Activated naive CD8-positive, alpha-beta T cell (primary cell): ENCODE results near the gene CSTF2T.

ENCODE experiments used
- H3K27ac Mint-ChIP-seq: one replicate; pipeline ENCODE4 v1.8.0; 2021; ENCODE audit warnings: mixed read lengths
- H3K27me3 Mint-ChIP-seq: one replicate; pipeline ENCODE4 v1.8.0; 2021; ENCODE audit warnings: mixed read lengths
- H3K36me3 Mint-ChIP-seq: one replicate; pipeline ENCODE4 v1.8.0; 2021; ENCODE audit warnings: mixed read lengths
- H3K4me1 Mint-ChIP-seq: one replicate; pipeline ENCODE4 v1.8.0; 2021; ENCODE audit warnings: low read depth, mixed read lengths
- H3K4me3 Mint-ChIP-seq: one replicate; pipeline ENCODE4 v1.8.0; 2021; ENCODE audit warnings: mild to moderate bottlenecking, mixed read lengths
- H3K9me3 Mint-ChIP-seq: one replicate; pipeline ENCODE4 v1.8.0; 2021; ENCODE audit warnings: low read depth, mixed read lengths

CSTF2T gene

GRCh38 chr10:51679841-51680240 lies 19.6 kb downstream of the CSTF2T start:
- Mint-ChIP-seq H3K4me1 (no peaks in the 10 kb centered on the region), H3K9me3 (no peaks in the 10 kb centered on the region), H3K27ac (no peak overlapping the region), H3K27me3 (peaks cover 12% of the 10 kb centered on the region), H3K36me3 (no peaks in the 10 kb centered on the region), H3K4me3 (no peak overlapping the region)

GRCh38 chr10:51675088-51675487 lies 24.3 kb downstream of the CSTF2T start:
- peaks cover 8% of the 10 kb centered on the region for H3K27me3 Mint-ChIP-seq
- no peak overlapping the region for H3K4me3 Mint-ChIP-seq
- no peak overlapping the region for H3K27ac Mint-ChIP-seq
- H3K36me3 Mint-ChIP-seq: no peaks in the 10 kb centered on the region
- peaks cover 10% of the 10 kb centered on the region for H3K9me3 Mint-ChIP-seq
- H3K4me1 Mint-ChIP-seq: no peaks in the 10 kb centered on the region

DNA sequence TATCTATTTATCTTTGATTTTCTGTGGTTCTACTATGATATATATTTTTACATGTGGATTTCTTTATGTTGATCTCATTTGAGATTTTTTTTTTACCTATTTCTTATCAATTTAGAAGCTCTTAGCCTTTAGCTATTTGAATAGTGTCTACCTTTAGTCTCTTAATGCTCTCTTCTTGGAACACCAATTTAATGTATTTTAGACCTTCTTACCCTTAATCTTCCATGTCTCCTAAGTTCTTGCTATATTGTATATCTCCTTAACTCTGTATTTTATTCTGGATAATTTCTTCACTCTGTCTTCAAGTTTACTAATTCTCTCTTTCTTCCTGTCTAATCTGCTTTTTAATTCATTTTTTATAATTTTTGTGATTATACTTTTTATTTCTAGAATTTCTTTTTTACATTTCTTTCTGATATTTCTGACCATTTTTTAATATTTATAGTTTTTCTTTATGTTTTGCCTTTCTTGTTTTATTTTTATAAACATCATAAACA lies 27.3 kb downstream of the CSTF2T start:
- H3K27ac Mint-ChIP-seq: no peak overlapping the region
- H3K36me3 Mint-ChIP-seq: no peaks in the 10 kb centered on the region
- H3K27me3 Mint-ChIP-seq: peaks cover 10% of the 10 kb centered on the region
- H3K4me1 Mint-ChIP-seq: no peaks in the 10 kb centered on the region
- no peak overlapping the region for H3K4me3 Mint-ChIP-seq
- H3K9me3 Mint-ChIP-seq: peaks cover 10% of the 10 kb centered on the region

DNA sequence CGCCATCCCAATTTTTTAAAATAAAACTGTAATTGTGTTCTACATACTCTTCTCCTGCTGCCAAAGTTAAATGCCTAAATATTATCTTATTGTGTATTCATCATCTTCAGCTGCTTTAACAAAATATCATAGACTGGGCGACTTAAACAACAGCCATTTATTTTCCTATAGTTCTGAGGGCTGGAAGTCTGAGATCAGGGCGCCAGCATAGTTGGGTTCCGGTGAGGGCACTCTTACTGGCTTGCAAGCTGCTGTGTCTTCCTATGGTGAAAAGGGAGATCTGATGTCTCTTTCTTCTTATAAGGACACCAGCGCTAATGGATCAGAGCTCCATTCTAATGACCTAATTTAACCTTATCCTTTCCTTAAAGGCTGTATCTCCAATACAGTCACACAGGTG lies 30.4 kb downstream of the CSTF2T start:
- H3K4me3 Mint-ChIP-seq: no peak overlapping the region
- H3K9me3 Mint-ChIP-seq: peaks cover 10% of the 10 kb centered on the region
- H3K27ac Mint-ChIP-seq: no peak overlapping the region
- no peaks in the 10 kb centered on the region for H3K4me1 Mint-ChIP-seq
- H3K36me3 Mint-ChIP-seq: no peaks in the 10 kb centered on the region
- H3K27me3 Mint-ChIP-seq: peaks cover 8% of the 10 kb centered on the region

DNA sequence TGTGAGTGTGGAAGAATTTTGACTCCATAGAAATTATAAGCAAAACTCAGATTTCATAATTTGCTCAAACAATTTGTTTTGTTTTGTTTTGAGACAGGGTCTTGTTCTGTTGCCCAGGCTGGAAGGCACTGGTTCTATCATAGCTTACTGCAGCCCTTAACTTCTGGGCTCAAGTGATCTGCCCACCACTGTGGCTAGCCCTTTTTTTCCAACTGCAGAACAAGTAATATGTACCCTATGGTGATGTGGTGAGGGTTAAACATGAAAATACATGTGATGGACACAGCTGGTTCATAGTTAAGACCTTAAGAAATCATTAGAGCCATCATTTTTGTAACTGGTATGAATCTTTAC lies 31.1 kb downstream of the CSTF2T start:
- Mint-ChIP-seq H3K4me1 (no peaks in the 10 kb centered on the region), H3K27me3 (peaks cover 8% of the 10 kb centered on the region), H3K27ac (no peak overlapping the region), H3K9me3 (peaks cover 10% of the 10 kb centered on the region), H3K4me3 (no peak overlapping the region), H3K36me3 (no peaks in the 10 kb centered on the region)

- H3K27me3 Mint-ChIP-seq: peaks cover 8% of the 10 kb centered on the region
- no peaks in the 10 kb centered on the region for H3K36me3 Mint-ChIP-seq
- no peaks in the 10 kb centered on the region for H3K4me1 Mint-ChIP-seq
- no peak overlapping the region for H3K4me3 Mint-ChIP-seq
- H3K9me3 Mint-ChIP-seq: peaks cover 10% of the 10 kb centered on the region
- H3K27ac Mint-ChIP-seq: no peak overlapping the region
Measured at GRCh38 chr10:51667678-51668335, 31.6 kb downstream of the CSTF2T start.

DNA sequence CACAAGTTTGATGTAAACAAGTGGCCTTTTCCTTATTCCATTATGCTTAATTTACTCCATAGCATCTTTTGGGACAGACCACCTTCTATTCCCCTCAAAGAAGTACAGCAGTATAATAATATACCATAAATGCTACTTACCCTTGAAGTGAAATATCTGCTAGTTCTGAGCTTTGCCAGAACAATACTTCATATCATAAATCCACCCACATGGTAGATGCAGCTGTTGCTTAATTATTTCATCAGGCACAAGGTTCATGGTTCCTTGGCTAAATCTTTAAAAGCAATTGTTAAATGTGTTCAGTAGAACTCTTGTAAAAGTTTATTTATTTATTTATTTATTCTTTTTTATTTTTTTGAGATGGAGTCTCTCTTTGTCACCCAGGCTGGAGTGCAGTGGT lies 32.9 kb downstream of the CSTF2T start:
- H3K9me3 Mint-ChIP-seq: no peaks in the 10 kb centered on the region
- no peaks in the 10 kb centered on the region for H3K4me1 Mint-ChIP-seq
- H3K27me3 Mint-ChIP-seq: peaks cover 8% of the 10 kb centered on the region
- no peak overlapping the region for H3K27ac Mint-ChIP-seq
- no peaks in the 10 kb centered on the region for H3K36me3 Mint-ChIP-seq
- no peak overlapping the region for H3K4me3 Mint-ChIP-seq

DNA sequence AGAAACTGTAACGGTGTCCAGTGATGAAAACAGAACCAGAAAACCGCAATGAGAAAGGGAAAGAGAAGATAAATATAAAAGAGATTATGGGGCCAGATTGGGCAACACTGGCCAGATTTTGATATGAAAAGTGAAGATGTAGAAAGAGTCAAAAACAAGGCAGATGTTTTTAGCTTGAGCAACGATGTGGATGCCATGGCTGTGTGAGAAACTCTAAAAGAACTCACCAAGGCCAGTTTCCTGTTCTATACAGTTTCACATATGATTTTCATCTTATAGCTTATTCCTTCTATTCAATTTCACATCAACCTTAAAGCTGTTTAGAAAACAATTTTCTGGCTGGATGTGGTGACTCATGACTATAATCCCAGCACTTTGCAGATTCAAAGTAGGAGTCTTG lies 36.3 kb downstream of the CSTF2T start:
- H3K27ac Mint-ChIP-seq: no peak overlapping the region
- no peaks in the 10 kb centered on the region for H3K4me1 Mint-ChIP-seq
- no peaks in the 10 kb centered on the region for H3K9me3 Mint-ChIP-seq
- H3K4me3 Mint-ChIP-seq: no peak overlapping the region
- H3K27me3 Mint-ChIP-seq: peaks cover 3% of the 10 kb centered on the region
- H3K36me3 Mint-ChIP-seq: no peaks in the 10 kb centered on the region

GRCh38 chr10:51659344-51659743 lies 40.1 kb downstream of the CSTF2T start:
- H3K36me3 Mint-ChIP-seq: no peaks in the 10 kb centered on the region
- no peaks in the 10 kb centered on the region for H3K4me1 Mint-ChIP-seq
- H3K27me3 Mint-ChIP-seq: peaks cover 3% of the 10 kb centered on the region
- no peaks in the 10 kb centered on the region for H3K9me3 Mint-ChIP-seq
- no peak overlapping the region for H3K4me3 Mint-ChIP-seq
- no peak overlapping the region for H3K27ac Mint-ChIP-seq

DNA sequence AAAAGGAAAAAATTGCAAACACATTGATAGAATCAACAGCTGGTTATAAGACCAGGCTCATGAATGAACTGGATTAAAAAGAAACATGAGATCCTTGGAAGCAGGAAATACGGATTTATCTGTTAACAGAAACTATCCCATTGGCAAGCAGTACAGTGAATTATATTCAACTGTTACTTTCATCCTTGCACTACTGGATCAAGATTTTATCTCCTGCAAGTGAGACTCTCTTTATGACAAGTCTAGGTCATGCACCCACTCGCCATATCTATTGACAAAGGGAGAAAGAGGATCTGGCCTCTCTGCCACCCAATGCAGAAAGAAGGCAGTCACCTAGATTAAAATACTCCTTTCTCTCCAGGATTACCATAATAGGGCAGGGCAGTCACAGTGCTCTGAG lies 41.4 kb downstream of the CSTF2T start:
- Mint-ChIP-seq H3K9me3 (no peaks in the 10 kb centered on the region), H3K36me3 (no peaks in the 10 kb centered on the region), H3K27me3 (peaks cover 6% of the 10 kb centered on the region), H3K4me3 (no peak overlapping the region), H3K4me1 (no peaks in the 10 kb centered on the region), H3K27ac (no peak overlapping the region)

DNA sequence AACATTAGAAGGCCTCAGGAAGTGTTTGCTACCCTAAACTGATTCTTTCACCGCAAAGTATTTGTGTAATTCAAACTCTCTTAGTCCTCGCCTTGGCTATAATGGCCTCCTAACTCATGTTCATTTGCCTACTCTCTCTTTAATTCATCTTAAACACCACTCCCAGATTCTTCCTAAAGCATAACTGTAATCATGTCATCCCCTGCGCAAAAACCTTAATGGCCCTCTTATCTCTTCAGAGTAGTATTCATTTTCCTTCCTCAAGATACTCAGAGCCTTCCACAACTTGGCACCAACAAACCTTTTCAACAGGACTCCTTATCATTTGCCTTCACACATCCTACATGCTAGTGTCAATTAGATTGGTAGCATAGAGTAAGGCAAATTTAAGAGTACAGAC lies 42.9 kb downstream of the CSTF2T start:
- no peaks in the 10 kb centered on the region for H3K4me1 Mint-ChIP-seq
- no peak overlapping the region for H3K27ac Mint-ChIP-seq
- H3K9me3 Mint-ChIP-seq: no peaks in the 10 kb centered on the region
- H3K36me3 Mint-ChIP-seq: no peaks in the 10 kb centered on the region
- no peak overlapping the region for H3K4me3 Mint-ChIP-seq
- peaks cover 6% of the 10 kb centered on the region for H3K27me3 Mint-ChIP-seq

DNA sequence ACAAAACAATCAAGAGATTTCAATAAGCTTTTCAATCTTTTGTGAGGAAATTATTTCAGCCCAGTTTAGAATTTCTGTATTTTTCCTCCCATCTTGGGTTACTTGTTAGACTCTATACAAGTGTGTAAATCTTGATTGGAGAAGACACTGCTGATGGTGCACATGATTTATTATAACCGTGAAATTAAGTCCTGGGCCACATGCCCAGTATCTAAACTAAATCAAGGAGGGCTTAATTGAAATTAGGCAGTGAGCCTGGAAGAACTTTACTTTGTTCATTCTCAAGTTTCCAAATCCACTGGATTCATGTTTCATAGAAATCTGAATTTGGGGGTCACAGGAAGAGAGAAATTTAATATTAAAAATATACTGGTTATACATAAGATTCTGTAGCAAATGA lies 44.5 kb downstream of the CSTF2T start:
- Mint-ChIP-seq H3K4me3 (no peak overlapping the region), H3K9me3 (no peaks in the 10 kb centered on the region), H3K36me3 (no peaks in the 10 kb centered on the region), H3K27ac (no peak overlapping the region), H3K4me1 (no peaks in the 10 kb centered on the region), H3K27me3 (peaks cover 6% of the 10 kb centered on the region)

DNA sequence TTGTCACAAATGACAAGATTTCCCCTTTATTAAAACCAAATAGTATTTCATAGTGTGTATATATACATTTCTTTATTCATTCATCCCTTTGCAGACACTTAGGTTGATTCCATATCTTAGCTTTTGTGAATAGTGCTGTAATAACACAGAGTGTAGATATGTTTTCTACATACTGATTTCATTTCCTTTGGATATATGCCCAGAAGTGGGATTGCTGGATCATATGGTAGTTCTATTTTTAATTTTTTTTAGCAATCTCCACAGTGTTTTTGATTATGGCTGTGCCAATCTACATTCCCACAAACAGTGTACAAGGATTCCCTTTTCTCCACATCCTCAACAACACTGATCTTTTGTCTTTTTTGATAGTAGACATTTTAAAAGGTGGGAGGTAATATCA lies 46.4 kb downstream of the CSTF2T start:
- Mint-ChIP-seq H3K36me3 (no peaks in the 10 kb centered on the region), H3K4me3 (no peak overlapping the region), H3K9me3 (no peaks in the 10 kb centered on the region), H3K27ac (no peak overlapping the region), H3K27me3 (peaks cover 6% of the 10 kb centered on the region), H3K4me1 (no peaks in the 10 kb centered on the region)

GRCh38 chr10:51651063-51651462 lies 48.3 kb downstream of the CSTF2T start:
- Mint-ChIP-seq H3K27me3 (peaks cover 4% of the 10 kb centered on the region), H3K36me3 (no peaks in the 10 kb centered on the region), H3K27ac (no peak overlapping the region), H3K4me1 (no peaks in the 10 kb centered on the region), H3K9me3 (no peaks in the 10 kb centered on the region), H3K4me3 (no peak overlapping the region)

DNA sequence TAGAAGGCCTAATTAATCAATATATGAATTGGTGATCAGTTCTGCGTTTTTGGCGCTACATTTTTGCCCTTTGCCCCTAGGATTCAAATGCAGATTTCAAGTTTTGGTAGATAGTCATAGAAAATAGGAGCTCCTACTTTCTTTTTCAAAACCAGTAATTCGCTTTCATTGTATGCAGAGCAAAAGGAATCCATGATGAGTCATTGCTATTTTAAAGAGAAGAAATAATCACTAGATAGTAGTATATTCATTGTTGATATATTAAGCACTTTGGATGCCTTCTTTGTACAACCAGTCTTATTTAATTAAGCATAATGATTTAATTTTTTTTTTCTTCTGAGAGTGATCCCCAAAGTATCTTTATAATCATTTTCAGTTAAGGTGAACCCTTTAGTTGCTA lies 50.3 kb downstream of the CSTF2T start:
- no peaks in the 10 kb centered on the region for H3K27me3 Mint-ChIP-seq
- H3K4me3 Mint-ChIP-seq: no peak overlapping the region
- H3K36me3 Mint-ChIP-seq: no peaks in the 10 kb centered on the region
- H3K4me1 Mint-ChIP-seq: no peaks in the 10 kb centered on the region
- H3K27ac Mint-ChIP-seq: no peak overlapping the region
- no peaks in the 10 kb centered on the region for H3K9me3 Mint-ChIP-seq
